Astrocyte of the spinal cord (primary cell): ENCODE measurements around the gene IL11RA.

ENCODE experiments used
- DNase-seq: peaks from one replicate; pipeline ENCODE4 v3.0.0; 2011; ENCODE audit warnings: low read depth, low spot score
- H3K4me3 ChIP-seq: 2 replicates; pipeline ENCODE4 v1.5.1; 2011; ENCODE audit warnings: low read depth, mild to moderate bottlenecking, low read length, moderate library complexity
- CTCF ChIP-seq: IDR thresholded peaks from 2 replicates; pipeline ENCODE4 v1.5.1; 2012; ENCODE audit warnings: low read depth, mild to moderate bottlenecking, low read length, inconsistent platforms
- in situ Hi-C: cut with HindIII; loops from 2 replicates; pipeline ENCODE4 v1.10.0; 2017; ENCODE audit warnings: low sequenced_read_pairs

Gene IL11RA

DNA sequence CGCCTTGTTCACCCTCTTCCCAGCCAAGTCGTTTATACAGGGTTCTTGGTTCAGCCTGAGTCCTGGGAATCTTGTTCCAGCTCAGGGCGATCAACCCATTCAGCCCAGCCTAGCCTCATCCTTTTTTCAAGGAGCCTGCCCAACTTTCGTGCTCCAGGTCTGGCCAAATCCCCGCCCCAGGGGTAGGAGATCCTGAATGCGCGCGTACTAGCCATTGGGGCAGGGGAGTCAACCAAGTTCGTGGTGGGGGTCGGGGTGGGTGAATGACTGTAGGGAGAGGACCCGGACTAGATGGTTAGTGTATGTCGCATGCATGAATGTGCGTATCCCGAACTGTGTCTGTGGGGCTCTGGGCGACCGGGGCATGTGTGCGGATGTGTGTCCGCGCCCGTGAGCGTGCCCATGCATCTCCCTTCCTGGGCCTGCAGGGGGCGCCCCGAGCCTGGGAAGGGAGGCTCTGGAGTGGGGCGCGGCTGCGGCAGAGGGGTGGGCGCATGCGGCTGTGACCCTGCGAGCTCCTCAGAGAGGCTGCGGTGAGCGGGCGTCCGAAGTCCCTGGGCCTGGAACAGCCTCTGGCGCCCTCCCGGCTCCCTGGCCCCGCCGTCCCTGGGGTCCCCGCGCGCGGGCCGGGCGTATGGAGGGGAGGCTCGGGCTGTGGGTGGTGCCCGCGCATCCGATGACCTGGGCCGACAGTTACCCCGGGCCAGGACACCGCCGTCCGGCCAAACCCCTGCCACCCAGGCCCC is 49.2 kb downstream of the IL11RA start:
- peak; percentile 92 for TF ChIP-seq CTCF
- peak overlapping the region; percentile 49 for H3K4me3 ChIP-seq
- peak; percentile 48 for DNase-seq
- in situ Hi-C loops, result no loop called here

GRCh38 chr9:34701769-34702736 is 50.1 kb downstream of the IL11RA start:
- in situ Hi-C loops, result no loop called here
- DNase-seq, result peak; percentile 83
- peak; percentile 100 for TF ChIP-seq CTCF
- H3K4me3 ChIP-seq, result peak overlapping the region; percentile 49

- no peak for DNase-seq
- no peak for TF ChIP-seq CTCF
- H3K4me3 ChIP-seq, result no peak overlapping the region
- in situ Hi-C loops, result no loop called here
Observed at GRCh38 chr9:34707130-34707529, 55.1 kb downstream of the IL11RA start.

- H3K4me3 ChIP-seq, result no peak overlapping the region
- in situ Hi-C loops, result no loop called here
- no peak for DNase-seq
- TF ChIP-seq CTCF, result no peak
Observed at GRCh38 chr9:34709196-34709978, 57.4 kb downstream of the IL11RA start.

GRCh38 chr9:34710023-34710422 is 58.0 kb downstream of the IL11RA start, which contains the start of gene CCL21:
TSS of gene CCL21 (minus strand) at chr9:34710136. CDS start at chr9:34710066, 70 bp downstream.
- in situ Hi-C loops, result no loop called here
- TF ChIP-seq CTCF, result no peak
- no peak within 1 kb of the TSS for H3K4me3 ChIP-seq
- no peak for DNase-seq
